ENCODE data around the gene RIN3. TPM values are rescaled to one million over a fixed set of nuclear protein-coding genes. Genes with fewer than 3 reads are reported as not detected.

Gene RIN3
- total RNA-seq, 1 experiment from 2014 or later = 1.5 TPM

GRCh38 chr14:92596331-92596907 is 82.8 kb downstream of the RIN3 start:
- no peak overlapping the region for H2BK5ac ChIP-seq (ENCODE audit: insufficient read length, low read length)
- no peak overlapping the region for H3K4me3 Mint-ChIP-seq
- H3K4me2 ChIP-seq (ENCODE audit: insufficient read depth, insufficient read length, low read length) = no peak overlapping the region
- H3K4ac ChIP-seq (ENCODE audit: low read depth, low read length) = no peak overlapping the region
- no peaks in the 10 kb centered on the region for H3K36me3 Mint-ChIP-seq (ENCODE audit: insufficient read depth in 1 of 3, low read depth in 3 of 3)
- no peak overlapping the region for H4K8ac ChIP-seq (replicated peaks; ENCODE audit: insufficient read length, low read depth, low read length)
- H3K79me2 ChIP-seq (ENCODE audit: insufficient read depth, low read length) = no peaks in the 10 kb centered on the region
- no peak overlapping the region for H2BK20ac ChIP-seq (ENCODE audit: low read depth, low read length, poor library complexity, severe bottlenecking)
- H4K5ac ChIP-seq (ENCODE audit: insufficient read length, low read depth, low read length) = no peak overlapping the region
- H3K56ac ChIP-seq (ENCODE audit: insufficient read length, low read depth, low read length) = no peak overlapping the region
- H3K23ac ChIP-seq (ENCODE audit: insufficient read length, low read depth, low read length) = no peak overlapping the region
- no peaks in the 10 kb centered on the region for H3K9me3 Mint-ChIP-seq
- 0 out of 4 replicates have a peak, but pooled peaks cover 0 to 5% of the 10 kb centered on the region in 2 experiments for H3K4me1 Mint-ChIP-seq
- H3K14ac ChIP-seq (ENCODE audit: insufficient read depth, low read length) = no peak overlapping the region
- no peaks in the 10 kb centered on the region for H3K79me1 ChIP-seq (ENCODE audit: insufficient read depth, low read depth, low read length, poor library complexity, severe bottlenecking)
- no peaks in the 10 kb centered on the region for H3K4me1 ChIP-seq (ENCODE audit: insufficient read depth, low read length)
- no peak overlapping the region for H2AFZ ChIP-seq (ENCODE audit: low read length)
- no peak overlapping the region for H2BK12ac ChIP-seq (ENCODE audit: insufficient read length, low read depth, low read length)
- no peak overlapping the region for H3K18ac ChIP-seq (ENCODE audit: insufficient read length, low read depth, low read length)
- H3K9ac ChIP-seq (ENCODE audit: extremely low read depth, insufficient read length, low read length) = no peak overlapping the region
- no peaks in the 10 kb centered on the region for H4K20me1 ChIP-seq (ENCODE audit: control insufficient read depth, insufficient read depth, insufficient read length)
- H3K27ac ChIP-seq (ENCODE audit: insufficient read length, low read depth, low read length) = no peak overlapping the region
- H3K9me3 ChIP-seq (ENCODE audit: control insufficient read depth, low read depth, low read length) = no peaks in the 10 kb centered on the region
- H3K27me3 ChIP-seq (ENCODE audit: insufficient read depth, low read length) = no peaks in the 10 kb centered on the region
- H2AK5ac ChIP-seq (ENCODE audit: insufficient read length, low read length) = no peak overlapping the region
- H3T11ph ChIP-seq (ENCODE audit: low read length) = no peak overlapping the region
- no peak overlapping the region for H2BK15ac ChIP-seq (ENCODE audit: low read depth, low read length)
- H3K27ac Mint-ChIP-seq = no peak overlapping the region; a peak in 1 of 7 replicates
- H3K27me3 Mint-ChIP-seq (ENCODE audit: low read depth) = peaks cover 4% of the 10 kb centered on the region; the same call in 1 of the 2 replicates
- no peak for DNase-seq
- no peaks in the 10 kb centered on the region for H3K23me2 ChIP-seq (ENCODE audit: insufficient read length, low read depth, low read length, poor library complexity, severe bottlenecking)
- no peak overlapping the region for H4K91ac ChIP-seq (ENCODE audit: insufficient read length, low read depth, low read length)
- WGBS (ENCODE audit: extremely low coverage, insufficient read length, low lambda C conversion rate) = no CpG with 5 or more reads among the region's 9 CpGs
- no peak overlapping the region for H2BK120ac ChIP-seq (ENCODE audit: low read depth, low read length, poor library complexity, severe bottlenecking)
- peak; percentile 59 for TF ChIP-seq CTCF (conservative IDR thresholded peaks at IDR 0.05)
